Amygdala (tissue), 56 donors: ENCODE data around the gene COP1.
"Not testable (repeated sequence)": the region's sequence is repeated elsewhere in the genome, so short reads cannot be mapped to it uniquely, and the experiment has no call there.

ENCODE experiments used
- DNase-seq, 56 donors: peaks; one replicate each; lab custom pipeline; 2025; lab: John Stamatoyannopoulos, UW

COP1 gene

DNA sequence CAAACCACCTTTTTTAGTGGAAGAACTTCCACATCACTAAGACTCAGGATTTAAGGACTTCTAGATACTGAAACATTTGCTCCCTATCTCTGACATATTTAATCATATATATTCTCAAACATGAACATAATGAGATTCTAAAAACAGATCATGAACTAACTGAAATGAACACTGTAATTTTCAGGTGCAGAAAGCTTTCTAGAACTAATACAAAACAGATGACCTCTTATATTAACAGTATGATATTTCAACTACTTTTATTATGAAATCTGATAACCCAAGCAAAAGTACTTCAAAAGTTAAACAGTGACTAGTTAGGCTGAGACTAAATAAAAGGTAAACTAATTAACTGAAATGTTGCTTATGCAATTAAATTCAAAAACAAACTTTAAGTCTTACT lies 157.5 kb downstream of the COP1 start:
- DNase-seq = no peak

- no peak for DNase-seq
These were observed 160.2 kb downstream of the COP1 start for GRCh38 chr1:176046926-176047325.

- no peak for DNase-seq
These were observed 163.5 kb downstream of the COP1 start for GRCh38 chr1:176043537-176043936.

DNA sequence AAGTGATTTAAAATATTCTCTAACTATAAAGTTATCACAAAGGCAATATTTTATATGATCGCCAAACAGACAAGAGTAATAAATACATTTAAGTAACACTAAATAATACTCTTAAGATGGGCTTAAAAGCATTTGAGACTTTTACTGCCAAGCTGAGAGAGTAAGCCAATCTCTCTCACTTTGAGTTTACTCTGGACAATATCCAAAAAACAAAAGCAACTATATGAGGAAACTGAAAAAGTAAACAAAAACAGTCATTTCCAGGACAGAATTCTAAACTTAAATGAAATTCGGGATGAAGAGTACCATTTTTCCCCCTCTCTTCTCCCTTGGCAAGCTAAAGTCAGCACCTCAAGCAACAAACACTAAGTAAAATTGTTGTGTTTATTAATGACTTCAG lies 173.2 kb downstream of the COP1 start:
- DNase-seq = no peak

- no peak for DNase-seq
These were observed 173.6 kb downstream of the COP1 start for GRCh38 chr1:176033474-176033873.

DNA sequence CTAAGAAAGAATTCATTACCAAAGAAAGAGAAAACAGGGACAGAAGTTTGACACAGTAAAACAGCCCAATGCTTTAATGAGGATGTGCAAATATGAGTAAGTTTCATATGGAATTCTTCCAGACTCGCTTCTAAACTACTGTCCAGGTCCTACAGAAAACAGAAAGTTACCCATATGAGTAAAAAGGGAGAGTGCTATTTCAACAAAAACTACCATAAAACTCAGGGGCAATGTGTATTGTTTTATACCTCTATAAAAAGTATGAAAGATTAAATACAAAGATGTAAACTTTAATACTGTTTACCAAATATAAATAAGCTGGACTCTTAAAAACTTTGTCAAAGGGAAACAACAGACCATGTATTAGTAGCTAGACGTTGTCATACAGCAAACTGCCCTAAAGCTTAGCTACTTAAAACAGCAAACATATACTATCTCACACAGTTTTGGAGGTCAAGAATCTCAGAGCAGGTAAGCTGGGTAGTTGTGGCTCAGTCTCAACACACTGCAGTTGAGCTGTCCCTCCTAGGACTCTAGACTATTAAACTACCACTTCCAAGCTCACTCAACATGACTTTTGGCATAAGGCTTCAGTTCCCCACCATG lies 174.9 kb downstream of the COP1 start:
- no peak for DNase-seq

DNA sequence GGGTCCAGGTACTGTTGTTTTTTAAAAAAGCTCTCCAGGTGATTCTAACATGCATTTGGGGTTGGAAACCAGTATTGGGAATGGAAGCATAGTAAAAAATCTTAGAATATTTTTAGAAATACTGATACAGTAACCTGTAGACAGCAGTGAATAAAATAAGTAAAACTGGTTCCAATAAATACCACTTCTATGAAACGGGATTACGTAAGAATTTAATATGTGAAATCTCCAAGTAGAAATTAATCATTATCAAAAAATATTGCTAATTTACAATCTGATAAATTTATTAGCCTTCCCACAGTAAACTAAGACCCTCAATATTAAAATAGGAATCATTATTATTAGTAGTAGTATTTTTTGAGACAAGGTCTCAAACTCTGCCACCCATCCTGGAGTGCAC lies 177.5 kb downstream of the COP1 start:
- DNase-seq = no peak

GRCh38 chr1:176029155-176029554 lies 177.9 kb downstream of the COP1 start:
- DNase-seq = no peak

GRCh38 chr1:176027934-176028333 lies 179.2 kb downstream of the COP1 start:
- DNase-seq = not testable (repeated sequence)

GRCh38 chr1:176022574-176022973 lies 184.5 kb downstream of the COP1 start:
- no peak for DNase-seq

DNA sequence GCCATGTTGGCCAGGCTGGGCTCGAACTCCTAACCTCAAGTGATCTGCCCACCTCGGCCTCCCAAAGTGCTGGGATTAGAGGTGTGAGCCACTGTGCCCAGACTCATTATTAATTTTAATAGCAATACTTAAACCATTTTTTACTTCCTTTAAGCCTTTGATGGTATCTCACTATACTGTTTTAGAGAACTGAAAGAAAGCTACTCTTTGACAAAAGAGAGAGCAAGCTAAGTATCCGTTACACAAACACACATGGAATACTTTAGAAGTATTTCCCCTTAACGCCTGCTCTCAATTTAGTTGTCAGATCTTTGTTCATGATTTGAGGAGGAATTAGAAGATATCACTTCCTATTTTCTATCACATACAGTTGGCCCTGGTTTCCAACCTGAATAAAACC lies 189.4 kb downstream of the COP1 start:
- DNase-seq = no peak

DNA sequence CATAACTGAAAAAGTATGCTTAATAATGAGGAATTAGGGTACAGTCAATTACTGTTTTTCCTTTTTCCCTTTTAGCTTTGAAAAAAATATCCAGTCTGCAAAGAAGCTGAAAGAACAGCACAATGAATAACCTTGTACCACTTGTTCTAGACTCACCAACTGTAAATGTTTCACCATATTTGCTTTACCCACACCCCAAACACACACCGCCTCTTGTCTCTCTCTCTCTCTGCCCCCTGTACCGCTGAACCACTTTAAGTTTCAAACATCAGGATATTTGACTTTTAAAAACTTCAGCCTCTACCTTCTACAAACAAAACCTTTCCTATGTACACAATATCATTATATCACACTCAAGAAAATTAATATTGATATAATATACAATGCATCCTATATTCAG lies 197.1 kb downstream of the COP1 start:
- DNase-seq = no peak

DNA sequence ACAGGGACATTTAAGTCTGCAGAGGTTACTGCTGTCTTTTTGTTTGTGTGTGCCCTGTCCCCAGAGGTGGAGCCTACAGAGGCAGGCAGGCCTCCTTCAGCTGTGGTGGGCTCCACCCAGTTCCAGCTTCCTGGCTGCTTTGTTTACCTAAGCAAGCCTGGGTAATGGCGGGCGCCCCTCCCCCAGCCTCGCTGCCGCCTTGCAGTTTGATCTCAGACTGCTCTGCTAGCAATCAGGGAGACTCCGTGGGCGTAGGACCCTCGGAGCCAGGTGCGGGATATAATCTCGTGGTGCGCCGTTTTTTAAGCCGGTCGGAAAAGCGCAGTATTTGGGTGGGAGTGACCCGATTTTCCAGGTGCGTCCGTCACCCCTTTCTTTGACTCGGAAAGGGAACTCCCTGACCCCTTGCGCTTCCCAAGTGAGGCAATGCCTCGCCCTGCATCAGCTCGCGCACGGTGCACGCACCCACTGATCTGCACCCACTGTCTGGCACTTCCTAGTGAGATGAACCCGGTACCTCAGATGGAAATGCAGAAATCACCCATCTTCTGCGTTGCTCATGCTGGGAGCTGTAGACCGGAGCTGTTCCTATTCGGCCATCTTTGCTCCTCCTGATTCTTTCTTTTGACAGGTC lies 199.2 kb downstream of the COP1 start:
- not testable (repeated sequence) for DNase-seq

- not testable (repeated sequence) for DNase-seq
These were observed 212.4 kb downstream of the COP1 start for GRCh38 chr1:175994660-175995059.

GRCh38 chr1:175992825-175993224 lies 214.3 kb downstream of the COP1 start:
- DNase-seq = not testable (repeated sequence)

DNA sequence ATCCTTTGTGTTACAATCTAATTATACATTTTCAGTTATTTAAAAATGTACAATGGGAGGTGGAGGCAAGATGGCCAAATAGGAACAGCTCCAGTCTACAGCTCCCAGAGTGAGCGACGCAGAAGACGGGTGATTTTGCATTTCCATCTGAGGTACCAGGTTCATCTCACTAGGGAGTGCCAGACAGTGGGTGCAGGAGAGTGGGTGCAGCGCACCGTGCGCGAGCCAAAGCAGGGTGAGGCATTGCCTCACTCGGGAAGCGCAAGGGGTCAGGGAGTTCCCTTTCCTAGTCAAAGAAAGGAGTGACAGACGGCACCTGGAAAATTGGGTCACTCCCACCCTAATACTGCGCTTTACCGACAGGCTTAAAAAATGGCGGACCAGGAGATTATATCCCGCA lies 214.9 kb downstream of the COP1 start:
- not testable (repeated sequence) for DNase-seq

GRCh38 chr1:175984813-175985212 lies 222.3 kb downstream of the COP1 start:
- no peak for DNase-seq

GRCh38 chr1:175984057-175984812 lies 222.9 kb downstream of the COP1 start:
- DNase-seq = no peak

DNA sequence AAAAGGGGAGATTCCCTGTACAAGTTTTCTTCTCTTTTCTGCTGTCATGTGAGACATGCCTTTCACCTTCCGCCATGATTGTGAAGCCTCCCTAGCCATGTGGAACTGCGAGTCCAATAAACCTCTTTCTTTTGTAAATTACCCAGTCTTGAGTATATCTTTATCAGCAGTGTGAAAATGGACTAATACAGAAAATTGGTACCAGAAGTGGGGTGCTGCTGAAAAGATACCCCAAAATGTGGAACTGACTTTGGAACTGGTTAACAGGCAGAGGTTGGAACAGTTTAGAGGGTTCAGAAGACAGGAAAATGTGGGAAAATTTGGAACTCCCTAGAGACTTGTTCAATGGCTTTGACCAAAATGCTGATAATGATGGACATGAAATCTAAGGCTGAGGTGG lies 223.7 kb downstream of the COP1 start:
- not testable (repeated sequence) for DNase-seq

GRCh38 chr1:175981128-175981527 lies 226.0 kb downstream of the COP1 start:
- DNase-seq = no peak

DNA sequence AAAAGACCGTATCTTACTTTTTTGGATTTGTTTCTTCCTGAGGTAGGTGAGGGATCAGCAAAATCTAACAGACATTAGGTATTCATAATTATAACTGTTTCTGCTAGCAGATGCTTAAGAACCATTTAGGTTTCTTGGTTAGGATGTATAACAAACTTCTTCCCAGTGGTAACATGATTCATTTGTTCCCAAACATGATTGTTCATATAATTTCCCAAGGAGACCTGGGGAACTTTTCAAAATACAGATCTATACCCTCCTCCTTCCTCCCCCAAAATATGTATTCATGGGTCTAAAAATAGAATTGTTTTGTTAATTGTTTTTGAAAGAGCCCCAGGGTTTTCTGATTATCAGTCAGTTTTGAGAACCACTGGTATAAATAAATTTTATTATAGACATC lies 228.2 kb downstream of the COP1 start:
- DNase-seq = no peak

DNA sequence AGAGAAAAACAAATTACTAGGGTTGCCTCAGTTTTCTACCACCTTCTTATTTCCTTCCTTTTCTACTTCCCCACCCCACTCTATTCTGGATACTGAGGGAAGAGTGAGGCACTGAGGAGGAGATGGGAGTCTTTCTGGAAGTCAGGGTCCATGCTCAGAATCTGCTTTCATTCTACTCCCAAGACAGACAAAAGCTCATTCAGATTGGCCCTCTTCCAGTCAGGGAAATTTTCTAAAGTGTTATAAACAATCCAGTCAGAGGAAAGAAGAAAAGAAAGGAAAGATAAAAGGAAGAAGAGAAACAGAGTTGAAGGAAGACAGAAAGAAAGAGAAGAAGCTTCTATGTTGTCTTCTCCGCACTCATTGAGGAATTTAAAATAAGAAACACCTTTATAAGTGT lies 228.6 kb downstream of the COP1 start:
- DNase-seq = no peak
